ENCODE data around the gene CAND1. TPM values are rescaled to one million over a fixed set of nuclear protein-coding genes. Genes with fewer than 3 reads are reported as not detected.
A peak's percentile ranks its signal among the peaks of the same experiment; 100 is the strongest.

Gene CAND1
- total and polyA plus RNA-seq, 7 donors: 9.1 to 48.6 (median 27.9) TPM

GRCh38 chr12:67290378-67290777, 21.2 kb downstream of the CAND1 start:
- TF ChIP-seq CTCF (IDR thresholded peaks at IDR 0.05): no peak
- H3K27ac ChIP-seq: no peak overlapping the region
- ATAC-seq: no peak
- peaks cover 0 to 39% of the 10 kb centered on the region in 2 donors for H3K36me3 ChIP-seq (ENCODE audit: insufficient read depth in 1 of 2, low read depth in 1 of 2)
- H3K4me3 ChIP-seq: no peak overlapping the region
- 90 to 98% (median 93%) methylated on average over 2 of the region's 2 CpGs for WGBS, 3 donors
- intact Hi-C loops (cut with DNase I): no loop called here
- H3K9me3 ChIP-seq: no peaks in the 10 kb centered on the region
- H3K4me1 ChIP-seq: peaks cover 11% of the 10 kb centered on the region
- H3K27me3 ChIP-seq (ENCODE audit: insufficient read depth in 3 of 3, low read length in 2 of 3): no peaks in the 10 kb centered on the region
- DNase-seq: no peak

- Histone ChIP-seq H3K27ac (peak overlapping the region; percentile 72), H3K36me3 (ENCODE audit: insufficient read depth in 1 of 2, low read depth in 1 of 2) (peaks cover 0 to 72% of the 10 kb centered on the region in 2 donors), H3K27me3 (ENCODE audit: insufficient read depth in 3 of 3, low read length in 2 of 3) (no peaks in the 10 kb centered on the region), H3K9me3 (no peaks in the 10 kb centered on the region), H3K4me1 (peaks cover 38% of the 10 kb centered on the region), H3K4me3 (peak overlapping the region; percentile 15)
- DNase-seq: no peak
- peak in 2 of 4 donors; percentile 40 to 59 for ATAC-seq
- TF ChIP-seq CTCF (IDR thresholded peaks at IDR 0.05): no peak
- 32 to 44% (median 36%) methylated on average over 2 of the region's 2 CpGs for WGBS, 3 donors
- intact Hi-C loops (cut with DNase I): no loop called here
These were observed 30.4 kb downstream of the CAND1 start for GRCh38 chr12:67299526-67299925.

- 29 to 41% (median 34%) methylated on average over 4 of the region's 4 CpGs for WGBS, 3 donors
- TF ChIP-seq CTCF (IDR thresholded peaks at IDR 0.05): no peak
- ATAC-seq (peak; percentile 79 to 93 (median 86)), DNase-seq (no peak)
- Histone ChIP-seq H3K27me3 (ENCODE audit: insufficient read depth in 3 of 3, low read length in 2 of 3) (no peaks in the 10 kb centered on the region), H3K9me3 (no peaks in the 10 kb centered on the region), H3K4me3 (peak overlapping the region; percentile 15), H3K36me3 (ENCODE audit: insufficient read depth in 1 of 2, low read depth in 1 of 2) (peaks cover 0 to 72% of the 10 kb centered on the region in 2 donors), H3K4me1 (peaks cover 38% of the 10 kb centered on the region), H3K27ac (peak overlapping the region; percentile 72)
- intact Hi-C loops (cut with DNase I): no loop called here
These were observed 30.8 kb downstream of the CAND1 start for GRCh38 chr12:67299926-67300325.

GRCh38 chr12:67302162-67302561, 33.0 kb downstream of the CAND1 start:
- Histone ChIP-seq H3K27ac (peak overlapping the region; percentile 72), H3K9me3 (no peaks in the 10 kb centered on the region), H3K4me1 (peaks cover 38% of the 10 kb centered on the region), H3K27me3 (ENCODE audit: insufficient read depth in 3 of 3, low read length in 2 of 3) (no peaks in the 10 kb centered on the region), H3K4me3 (no peak overlapping the region), H3K36me3 (ENCODE audit: insufficient read depth in 1 of 2, low read depth in 1 of 2) (peaks cover 10 to 76% of the 10 kb centered on the region in 2 donors)
- no peak for TF ChIP-seq CTCF (IDR thresholded peaks at IDR 0.05)
- 46 to 63% (median 50%) methylated on average over 7 of the region's 7 CpGs for WGBS, 3 donors
- intact Hi-C loops (cut with DNase I): no loop called here
- ATAC-seq (peak; percentile 54 to 64 (median 58)), DNase-seq (no peak)

GRCh38 chr12:67305544-67305943, 36.4 kb downstream of the CAND1 start:
- intact Hi-C loops (cut with DNase I): no loop called here
- WGBS, 3 donors: 92 to 97% (median 95%) methylated on average over 1 of the region's 1 CpG
- Histone ChIP-seq H3K27me3 (ENCODE audit: insufficient read depth in 3 of 3, low read length in 2 of 3) (no peaks in the 10 kb centered on the region), H3K36me3 (ENCODE audit: insufficient read depth in 1 of 2, low read depth in 1 of 2) (peaks cover 10 to 81% of the 10 kb centered on the region in 2 donors), H3K4me3 (no peak overlapping the region), H3K4me1 (peaks cover 24% of the 10 kb centered on the region), H3K27ac (no peak overlapping the region), H3K9me3 (no peaks in the 10 kb centered on the region)
- no peak for DNase-seq
- no peak for TF ChIP-seq CTCF (IDR thresholded peaks at IDR 0.05)
- ATAC-seq: no peak

Measured in psoas muscle (tissue), 8 donors.